ENCODE results near the gene FGGY.

FGGY gene

DNA sequence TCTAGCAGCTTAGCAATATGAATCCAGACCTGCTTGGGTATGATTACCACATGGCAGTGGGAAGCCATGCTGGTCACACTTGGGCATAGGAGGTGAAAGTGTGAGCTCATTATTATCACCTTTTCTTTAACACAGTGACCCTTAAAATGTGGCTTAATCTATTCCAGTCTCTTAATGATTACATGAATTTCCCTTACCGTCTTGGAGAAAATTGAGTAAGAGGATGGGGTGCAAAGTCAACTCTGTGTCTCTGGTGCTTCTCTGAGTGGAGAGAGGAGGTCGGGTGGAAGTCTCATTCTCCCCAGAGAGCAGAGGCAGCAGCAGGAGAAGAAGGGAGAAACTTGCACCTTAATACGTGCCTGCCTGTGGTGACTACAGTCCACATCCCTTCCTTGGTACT is 91.3 kb downstream of the FGGY start:
- no peak for DNase-seq (ENCODE audit: low spot score)

DNA sequence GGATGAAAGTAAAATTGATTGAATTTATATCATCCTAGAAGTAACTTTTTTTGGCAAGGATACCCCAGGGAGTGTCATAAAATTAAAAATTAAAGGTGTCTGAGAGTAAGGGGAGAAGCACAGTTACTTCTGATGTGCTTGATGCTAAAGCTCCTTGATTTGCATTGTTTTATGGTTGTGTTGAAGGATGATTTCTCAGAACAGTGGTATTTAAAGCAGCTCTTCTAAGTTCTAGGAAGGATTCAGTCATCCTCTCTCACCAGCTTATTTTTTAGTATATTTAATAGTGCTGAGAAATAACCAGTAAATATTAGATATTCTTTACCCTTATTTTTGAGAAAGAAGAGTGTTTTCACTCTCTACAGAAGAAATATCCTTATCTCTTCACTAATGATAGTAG is 93.0 kb downstream of the FGGY start:
- no peak for DNase-seq (ENCODE audit: low spot score)

DNA sequence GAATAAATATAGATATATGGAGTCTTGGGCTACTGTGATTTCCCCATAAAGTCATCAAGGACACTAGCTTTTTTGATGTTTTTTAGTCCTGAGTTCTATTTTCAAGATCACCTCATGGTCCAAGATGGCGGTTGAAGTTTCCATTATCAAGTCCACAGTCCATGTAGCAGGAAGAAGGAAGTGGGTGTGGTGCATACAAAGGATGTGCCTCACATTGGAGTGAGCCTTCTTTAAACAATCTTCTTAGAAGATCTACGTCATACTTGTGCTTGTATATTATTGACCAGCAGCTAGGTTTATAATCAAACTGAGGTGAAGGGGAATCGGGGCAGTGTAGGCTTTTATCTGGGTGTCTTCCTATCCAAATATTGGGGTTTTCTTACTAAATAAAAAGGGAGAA is 93.4 kb downstream of the FGGY start:
- no peak for DNase-seq (ENCODE audit: low spot score)

DNA sequence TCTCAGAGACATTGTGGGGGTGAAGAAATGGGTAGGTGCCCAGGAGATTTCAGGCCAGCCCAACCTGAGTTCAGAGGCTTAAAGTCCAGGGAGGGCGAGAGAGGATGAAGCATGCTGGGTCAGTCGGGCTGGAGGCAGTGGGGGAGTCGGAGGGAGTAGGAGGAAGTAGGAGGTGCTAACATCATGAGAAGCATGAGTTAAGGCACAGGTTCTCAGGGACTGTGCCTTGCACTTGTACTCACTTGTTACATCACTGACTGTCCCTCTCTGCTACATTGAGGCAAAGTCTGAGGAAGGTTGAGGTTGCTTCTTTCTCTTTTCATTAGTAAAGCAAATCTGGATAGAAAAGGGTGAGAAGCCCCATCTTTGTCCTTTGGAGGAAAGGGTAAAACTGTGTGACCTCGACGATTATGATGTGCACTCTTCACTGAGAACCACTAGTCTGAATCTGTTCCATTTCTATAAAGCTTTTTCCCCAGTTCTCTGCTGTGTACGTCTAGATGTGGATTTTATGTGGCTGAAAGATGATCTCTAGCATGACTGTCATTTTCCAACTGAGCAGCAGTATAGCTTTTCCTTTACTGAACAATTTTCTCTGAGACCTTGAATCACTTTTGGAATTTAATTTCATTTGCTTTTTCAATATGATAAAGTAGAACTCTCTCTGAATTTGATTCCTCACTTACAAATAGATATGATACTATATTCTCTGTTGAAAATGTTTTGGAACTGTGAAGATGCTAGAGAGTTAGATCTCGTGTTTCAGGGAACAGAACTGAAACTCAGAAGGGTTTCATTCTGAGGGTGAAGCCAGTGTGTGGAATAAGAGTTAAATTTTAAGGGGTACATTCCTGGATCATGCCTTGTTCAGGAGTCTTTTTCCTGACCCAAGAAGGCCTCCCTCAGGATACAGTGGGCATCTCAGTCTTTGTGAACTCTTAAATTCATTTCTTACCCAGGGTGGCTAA is 94.6 kb downstream of the FGGY start:
- no peak for DNase-seq (ENCODE audit: low spot score)

DNA sequence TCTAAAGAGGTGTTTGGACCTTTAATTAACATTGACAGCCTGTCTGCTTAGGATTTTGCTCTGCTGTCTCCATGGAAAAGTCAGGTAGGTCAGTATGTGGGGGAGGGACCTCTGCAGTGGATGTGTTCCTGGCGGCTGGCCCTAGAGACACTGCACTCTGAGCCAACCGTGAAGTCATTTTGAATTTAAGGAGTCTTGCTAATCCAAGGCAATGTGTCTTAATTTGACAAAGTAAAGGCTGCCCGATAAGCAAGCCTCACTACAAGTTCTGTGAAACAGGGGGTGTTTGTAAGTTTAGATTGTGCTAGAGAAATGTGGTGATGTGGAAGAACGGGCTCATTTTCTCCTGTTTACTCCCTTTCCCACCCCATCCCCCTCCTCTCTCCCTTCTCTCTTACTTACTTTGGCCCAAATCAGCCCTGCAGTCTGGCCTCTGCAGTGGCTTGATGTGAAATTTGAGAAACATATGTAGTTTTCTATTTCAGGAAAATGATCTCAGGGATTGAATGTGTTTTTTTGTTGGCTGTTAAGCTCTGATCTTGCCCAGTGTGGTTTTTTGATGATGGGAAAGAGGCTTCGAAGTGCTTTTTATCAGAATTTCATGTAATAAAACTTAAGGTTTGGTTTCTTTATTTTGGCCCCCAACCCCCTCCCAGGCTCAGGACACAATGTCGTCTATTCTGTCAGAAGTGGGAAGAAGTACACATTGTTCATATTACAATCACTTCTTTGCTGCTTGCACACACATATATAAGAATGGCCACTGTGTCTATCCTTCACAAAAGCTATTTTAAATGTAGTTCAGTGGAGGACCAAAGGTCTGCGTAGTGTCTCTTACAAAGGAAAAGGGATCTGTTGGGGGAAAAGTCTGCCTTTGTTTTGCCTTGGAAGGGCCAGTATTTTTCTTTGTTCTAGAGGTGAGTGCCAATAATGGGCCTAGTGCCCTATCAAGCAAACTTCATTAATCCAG is 96.6 kb downstream of the FGGY start:
- no peak for DNase-seq (ENCODE audit: low spot score)

DNA sequence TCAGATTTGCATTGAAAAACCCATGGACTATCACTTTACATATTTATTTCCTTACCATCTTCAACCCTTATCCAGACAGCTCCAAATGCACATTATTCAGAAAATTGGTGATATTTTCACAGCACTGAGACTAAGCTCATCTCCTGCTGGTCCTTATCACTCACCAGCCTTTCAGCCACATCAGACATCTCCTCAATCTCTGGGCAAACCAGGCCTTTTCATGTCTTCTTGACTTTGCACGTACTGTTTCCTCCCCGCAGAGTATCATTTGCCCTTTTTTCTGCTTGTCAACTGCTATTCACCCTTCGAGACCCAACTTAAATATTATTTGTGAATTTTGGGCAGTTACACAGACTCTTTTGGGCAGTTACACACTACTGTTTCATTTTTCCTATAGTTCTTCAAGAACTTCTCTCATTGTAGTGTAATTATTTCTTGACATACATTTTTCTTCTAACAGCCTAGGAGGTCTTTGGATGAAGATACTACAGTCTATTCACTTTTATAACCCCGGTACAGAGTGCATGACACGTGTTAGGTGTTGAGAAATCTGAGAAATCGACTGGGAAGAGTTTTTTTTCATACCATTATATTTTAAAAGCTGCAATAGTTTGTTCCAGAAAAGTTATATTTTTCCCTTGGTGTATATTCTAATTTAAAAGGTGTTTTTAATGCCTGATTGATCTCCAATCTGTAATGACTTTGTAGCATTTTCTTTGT is 98.0 kb downstream of the FGGY start:
- DNase-seq (ENCODE audit: low spot score): no peak

DNA sequence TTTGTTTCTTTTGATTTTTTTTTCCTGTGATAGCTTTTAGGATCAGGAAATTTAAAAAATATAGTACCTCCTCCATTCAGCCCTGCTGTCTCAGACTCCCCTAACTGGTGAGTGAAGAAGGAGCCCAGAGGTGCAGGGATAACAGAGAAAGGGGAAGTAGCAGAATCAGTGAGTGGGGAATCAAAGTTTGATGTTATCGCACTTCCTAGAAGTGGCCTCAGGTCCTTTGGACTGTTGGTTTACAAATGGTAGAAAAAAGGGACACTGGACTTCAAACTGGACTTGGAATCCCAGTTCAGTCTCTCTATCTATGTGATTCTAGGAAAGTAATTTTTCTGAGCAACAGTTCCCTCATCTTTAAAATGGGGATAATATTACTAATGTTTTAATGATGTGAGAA is 99.5 kb downstream of the FGGY start:
- DNase-seq (ENCODE audit: low spot score): no peak

DNA sequence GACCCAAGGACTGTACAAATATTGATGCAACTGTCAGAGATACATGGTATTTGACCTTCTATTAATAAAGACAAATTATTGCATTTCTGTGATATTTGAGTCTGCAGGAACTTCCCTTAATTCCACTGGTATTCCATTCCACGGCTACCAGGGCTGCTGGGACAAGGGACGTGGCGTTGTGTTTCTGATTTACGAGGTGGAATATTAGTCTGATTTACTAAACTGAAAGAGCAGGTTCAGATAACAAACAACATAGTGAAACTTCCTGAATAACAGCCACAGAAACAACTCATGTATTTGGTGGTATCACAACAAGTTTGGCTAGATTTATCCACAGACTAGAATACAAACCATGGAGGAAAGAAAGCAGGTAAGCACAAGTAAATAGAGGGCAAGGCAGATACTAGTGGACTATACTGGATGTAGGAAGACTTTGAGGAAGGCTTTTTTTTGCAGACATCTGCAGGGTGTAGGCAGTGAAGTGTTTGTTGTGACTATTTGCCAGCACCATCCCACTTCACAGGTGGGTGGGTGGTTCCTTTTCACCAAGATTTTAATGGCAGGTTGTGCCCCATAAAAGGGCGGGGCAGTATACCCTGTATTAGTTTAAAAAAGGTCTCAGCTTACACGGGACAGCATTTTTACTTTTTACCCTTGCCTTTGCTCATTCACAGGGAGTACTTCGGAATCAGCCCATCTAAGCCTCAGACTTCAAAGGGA is 100.4 kb downstream of the FGGY start:
- DNase-seq (ENCODE audit: low spot score): no peak

DNA sequence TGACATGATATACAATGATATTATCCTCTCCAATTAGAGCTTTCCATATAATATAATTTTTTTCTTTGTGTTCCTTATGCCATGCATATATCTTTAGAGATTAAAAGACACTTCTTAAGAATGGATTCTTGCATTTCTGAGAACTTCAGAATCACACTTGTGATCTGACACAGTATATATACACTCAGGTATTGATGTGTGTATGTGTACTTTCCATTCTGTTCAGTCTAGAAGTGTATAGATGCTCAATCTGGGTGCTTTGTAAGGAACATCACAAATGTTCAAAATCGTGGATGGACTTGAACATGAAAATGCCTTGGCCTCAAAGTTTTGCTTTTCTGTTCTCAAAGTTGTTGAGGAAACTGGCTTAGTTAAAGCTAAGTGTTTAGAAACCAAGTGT is 102.7 kb downstream of the FGGY start:
- DNase-seq (ENCODE audit: low spot score): no peak

DNA sequence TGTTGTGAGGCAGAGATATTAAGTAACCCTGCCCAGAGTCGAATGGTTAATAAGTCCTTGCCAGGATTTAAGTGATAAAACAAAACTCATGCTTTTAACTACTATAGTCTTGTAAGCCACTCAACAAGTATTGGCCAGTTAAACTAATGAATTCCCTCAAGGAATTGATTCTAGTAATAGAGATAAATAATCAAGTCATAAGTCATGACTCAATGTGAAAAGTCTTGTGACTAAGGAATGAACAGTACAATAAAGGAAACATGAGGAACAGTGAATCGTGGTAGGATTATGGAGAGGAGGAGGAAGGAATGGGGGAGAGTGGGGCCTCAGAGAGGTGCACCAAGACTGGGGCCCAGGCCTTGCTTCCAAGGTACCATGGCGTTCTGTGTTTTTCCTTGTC is 104.7 kb downstream of the FGGY start:
- no peak for DNase-seq (ENCODE audit: low spot score)

DNA sequence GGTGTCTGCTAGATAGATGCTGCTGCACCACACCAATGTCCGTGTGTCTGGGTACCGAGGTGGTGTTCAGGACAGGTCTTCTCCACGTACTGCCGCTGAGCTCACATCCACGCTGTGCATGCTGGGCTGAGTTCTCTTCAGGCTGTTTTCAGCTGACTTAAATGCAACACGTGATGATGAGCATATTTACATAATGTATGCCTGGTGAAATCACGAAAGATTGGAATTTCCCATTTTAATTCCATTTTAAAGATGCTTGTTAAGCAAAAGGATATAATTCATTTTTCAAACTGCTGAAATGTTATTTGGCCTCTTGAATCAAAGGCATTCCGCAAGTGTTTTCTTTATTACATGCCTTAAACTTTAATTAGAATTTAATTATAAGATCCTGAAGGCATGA is 107.9 kb downstream of the FGGY start:
- DNase-seq (ENCODE audit: low spot score): no peak

DNA sequence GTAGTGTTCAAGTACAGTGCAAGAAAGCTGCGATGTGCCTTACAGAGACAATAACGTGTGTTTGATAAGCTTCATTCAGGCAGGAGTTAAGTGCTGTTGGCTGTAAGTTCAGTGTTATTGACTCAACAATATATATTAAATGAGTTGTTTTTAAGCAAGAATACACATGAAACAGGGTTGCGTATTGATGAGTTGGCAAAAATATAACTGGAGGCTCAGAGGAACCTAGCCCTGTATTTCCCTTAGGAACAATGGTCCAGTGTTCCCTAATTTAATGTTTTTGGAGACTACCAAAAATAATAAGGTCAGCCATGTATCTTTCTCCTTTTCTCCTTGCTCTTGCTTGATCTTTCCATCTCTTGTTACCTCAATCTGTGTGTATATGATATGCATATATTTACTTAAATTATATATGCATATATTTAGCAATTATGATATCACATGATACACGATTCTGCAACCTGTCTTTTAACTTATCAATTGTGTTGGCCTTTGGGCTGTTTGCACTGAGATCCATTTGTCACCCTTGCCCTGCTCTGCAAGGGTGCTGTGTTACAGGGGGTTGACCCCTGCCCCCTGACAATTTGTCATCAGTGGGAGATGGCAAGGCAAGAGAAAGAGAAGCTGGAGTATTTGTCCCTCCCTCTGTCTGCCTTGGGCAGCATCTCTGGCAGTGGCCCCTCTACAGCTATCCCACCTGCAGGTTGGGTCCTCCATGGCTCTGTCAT is 109.7 kb downstream of the FGGY start:
- DNase-seq (ENCODE audit: low spot score): no peak

DNA sequence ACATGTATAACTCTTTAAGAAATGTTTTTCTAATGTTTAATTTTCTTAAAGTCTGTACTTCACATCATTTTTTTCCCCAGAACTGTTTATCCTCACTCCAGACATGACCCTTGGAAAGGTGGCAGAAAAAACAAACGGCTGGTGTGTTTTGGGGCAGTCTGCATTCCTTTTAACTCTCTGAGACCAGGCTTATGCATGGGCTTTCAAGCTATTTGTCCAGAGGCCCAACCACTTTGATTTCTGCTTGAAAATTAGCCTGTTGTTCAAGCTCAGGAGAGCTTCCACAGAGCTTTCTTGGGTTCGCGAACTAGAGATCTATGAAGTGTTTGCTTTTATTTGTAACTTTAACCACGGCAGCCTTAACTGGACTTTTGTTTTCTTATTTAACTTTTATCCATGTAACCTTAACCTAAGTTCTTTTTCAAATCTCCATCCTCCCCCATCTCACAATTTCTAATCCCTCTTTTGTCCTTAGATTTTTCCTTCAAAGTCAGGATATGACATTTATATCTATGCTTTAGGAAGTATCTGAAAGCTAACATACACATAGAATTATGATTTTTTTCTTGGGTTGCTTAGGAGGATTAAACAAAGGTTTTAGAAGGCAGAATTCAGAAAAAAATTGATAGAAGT is 111.8 kb downstream of the FGGY start:
- no peak for DNase-seq (ENCODE audit: low spot score)

DNA sequence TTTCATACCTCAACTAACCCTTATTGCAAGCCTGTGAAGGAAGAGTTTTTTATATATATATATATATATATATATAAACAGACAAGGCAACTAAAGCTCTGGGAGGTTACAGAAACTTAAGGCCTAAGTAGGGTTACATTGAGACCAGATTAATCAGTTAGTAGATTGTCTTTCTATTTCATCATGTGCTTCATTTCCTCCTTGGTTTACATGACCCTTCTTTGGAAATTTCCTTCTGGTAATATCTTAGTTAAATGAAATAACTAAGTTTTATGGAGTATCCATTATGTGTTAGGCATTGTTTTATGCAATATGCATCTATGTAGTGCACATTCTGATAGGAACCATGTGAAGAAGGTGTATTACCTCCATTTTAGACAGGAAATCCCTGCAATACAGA is 112.7 kb downstream of the FGGY start:
- DNase-seq (ENCODE audit: low spot score): no peak

DNA sequence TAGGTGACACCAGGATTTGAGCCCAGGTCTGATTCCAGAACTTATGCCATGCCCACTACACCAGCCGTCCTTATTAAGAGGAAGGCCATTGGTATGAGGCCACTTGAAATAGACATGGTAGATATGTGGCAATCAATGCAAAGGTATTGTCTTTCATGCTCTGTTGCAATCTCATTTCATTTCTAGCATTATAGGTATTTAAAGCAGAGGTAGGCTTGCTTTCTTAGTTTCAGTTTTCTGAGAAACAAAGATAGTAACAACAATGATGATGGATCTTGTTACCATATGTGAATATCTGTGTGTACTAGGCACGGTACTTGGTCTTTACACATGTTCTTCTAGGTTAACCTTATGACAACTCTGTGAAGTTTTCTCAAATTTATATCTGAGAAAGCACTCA is 113.1 kb downstream of the FGGY start:
- no peak for DNase-seq (ENCODE audit: low spot score)

DNA sequence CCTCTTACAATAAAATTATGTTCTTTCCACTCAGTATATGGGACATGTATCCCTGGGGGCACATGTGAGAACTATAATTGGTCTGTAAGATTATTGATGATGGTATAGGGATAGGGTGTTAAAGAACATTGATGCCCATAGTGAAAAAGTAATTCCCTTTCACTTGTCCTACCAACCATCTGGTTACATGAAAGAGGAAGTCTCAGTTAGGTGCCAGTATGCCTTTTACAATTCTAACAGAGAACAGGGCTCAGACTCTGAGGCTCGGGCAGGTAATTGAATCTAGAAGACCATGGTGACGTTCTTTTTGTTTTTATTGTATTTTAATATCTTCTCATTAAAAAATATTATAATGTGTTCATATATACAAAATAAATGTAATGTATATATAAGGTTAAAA is 113.6 kb downstream of the FGGY start:
- DNase-seq (ENCODE audit: low spot score): no peak

DNA sequence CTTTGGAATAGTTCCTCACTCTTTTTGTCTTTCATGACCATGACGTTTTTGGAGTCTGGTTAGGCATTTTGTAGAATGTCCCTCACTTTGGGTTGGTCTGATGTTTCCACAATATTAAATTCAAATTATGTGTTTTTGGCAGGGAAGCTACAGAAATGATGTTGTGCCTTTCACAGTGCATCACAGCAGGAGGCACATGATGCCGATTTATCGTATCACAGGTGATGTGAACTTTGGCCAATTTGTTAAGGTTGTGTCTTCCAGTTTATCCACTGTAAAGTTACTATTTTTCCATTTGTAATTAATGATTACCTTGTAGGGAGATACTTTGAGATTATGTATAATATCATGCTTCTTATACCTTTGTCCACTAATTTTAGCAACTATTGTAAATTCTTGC is 114.3 kb downstream of the FGGY start:
- DNase-seq (ENCODE audit: low spot score): no peak

DNA sequence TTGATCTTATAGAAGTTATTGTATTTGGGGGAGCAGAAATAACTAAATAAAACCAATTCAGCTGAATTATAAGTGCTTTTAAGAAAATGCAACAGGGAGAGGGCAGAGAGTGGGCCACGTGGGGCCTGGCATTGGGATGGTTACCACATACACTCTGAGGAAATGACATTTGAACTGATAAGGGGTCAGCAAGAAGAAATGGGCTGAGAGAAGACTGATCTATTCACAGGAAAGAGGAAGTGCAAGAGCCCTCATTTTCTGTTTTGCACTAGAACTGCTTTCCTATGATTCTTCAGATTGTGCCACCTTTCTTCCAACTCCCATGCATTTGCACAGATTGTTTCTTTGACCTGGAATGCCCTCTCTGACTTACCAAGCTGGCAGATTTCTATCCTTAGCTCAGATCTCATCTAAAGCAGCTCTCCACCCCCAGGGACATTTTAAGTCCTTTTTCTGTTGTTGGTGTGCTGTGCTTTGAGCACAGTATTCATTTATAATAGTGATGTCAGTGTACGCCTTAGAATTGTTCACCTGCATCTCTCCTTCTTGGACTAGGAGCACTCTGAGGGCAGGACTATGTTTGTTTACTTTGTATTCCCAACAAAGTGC is 115.9 kb downstream of the FGGY start:
- DNase-seq (ENCODE audit: low spot score): no peak

DNA sequence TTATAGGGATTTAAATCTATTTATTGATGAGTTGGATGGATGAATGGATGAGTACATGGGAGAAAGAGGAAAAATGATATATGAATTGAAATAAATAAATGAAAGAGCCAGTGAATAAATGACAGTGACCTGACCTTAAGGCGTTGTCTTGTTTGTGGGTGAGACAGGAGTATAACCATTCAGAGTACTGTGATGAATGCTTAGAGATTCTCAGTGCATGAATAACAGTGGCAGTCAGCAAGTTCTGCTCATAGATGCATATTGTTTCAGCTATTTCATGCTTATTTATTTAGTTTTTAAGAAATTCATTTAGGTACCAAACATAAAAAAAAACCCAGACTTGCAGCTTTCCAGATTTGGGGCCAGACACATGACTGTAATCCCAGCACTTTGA is 116.4 kb downstream of the FGGY start:
- DNase-seq (ENCODE audit: low spot score): no peak

All from HuH-7.5 (cell line).